Endothelial cell of umbilical vein (primary cell): Measurements from ENCODE around the gene CARD11.

ENCODE experiments used
- CTCF ChIP-seq, 2 donors: IDR thresholded peaks; 1 replicate in 1 of 2; 2 replicates in 1 of 2; pipeline ENCODE4 v1.5.1; 2011; ENCODE audit warnings: low read length in 2 of 2, mild to moderate bottlenecking in 2 of 2, moderate library complexity in 2 of 2, control low read depth in 1 of 2, inconsistent platforms in 1 of 2, low read depth in 1 of 2; ENCODE audit not compliant: insufficient read depth in 1 of 2; ENCODE audit errors: extremely low read depth in 1 of 2
- EZH2 ChIP-seq: IDR thresholded peaks from 2 replicates; pipeline ENCODE4 v1.6.1; 2012; ENCODE audit warnings: borderline replicate concordance, low read depth, mild to moderate bottlenecking, moderate library complexity, low read length, inconsistent platforms; ENCODE audit not compliant: severe bottlenecking
- GATA2 ChIP-seq: IDR thresholded peaks from 2 replicates; pipeline ENCODE4 v1.7.0; 2011; ENCODE audit warnings: low read depth, mild to moderate bottlenecking, moderate library complexity, mixed read lengths, low read length; ENCODE audit not compliant: insufficient read length, insufficient read depth
- MYC ChIP-seq: IDR thresholded peaks from one replicate; pipeline ENCODE4 v1.6.1; 2011; ENCODE audit warnings: mild to moderate bottlenecking, low read depth, low read length
- POLR2A ChIP-seq: IDR thresholded peaks from 2 replicates; pipeline ENCODE4 v1.6.1; 2012; ENCODE audit warnings: low read depth, mild to moderate bottlenecking, control low read depth, low read length
- POLR2AphosphoS5 ChIP-seq: IDR thresholded peaks from 2 replicates; pipeline ENCODE4 v1.6.1; 2012; ENCODE audit warnings: low read depth, mild to moderate bottlenecking, control low read depth, low read length, moderate library complexity; ENCODE audit not compliant: insufficient read depth

- TF ChIP-seq CTCF (IDR thresholded peaks at IDR 0.05; ENCODE audit: extremely low read depth in 1 of 2, insufficient read depth in 1 of 2, low read depth in 1 of 2, low read length in 2 of 2) = no peak
- no peak for TF ChIP-seq POLR2AphosphoS5
- no peak for TF ChIP-seq MYC
- no peak for TF ChIP-seq POLR2A
- no peak for TF ChIP-seq EZH2
- no peak for TF ChIP-seq GATA2
Observed at GRCh38 chr7:3067193-3067592, 23.5 kb upstream of the CARD11 start.
